ENCODE results near the gene COL25A1.
"Not testable (repeated sequence)": the region's sequence is repeated elsewhere in the genome, so short reads cannot be mapped to it uniquely, and the experiment has no call there.

- TF ChIP-seq POLR2A, CTCF, POLR2AphosphoS5, EP300 (IDR thresholded peaks at IDR 0.05): not testable (repeated sequence)
Observed at GRCh38 chr4:108933925-108934324, 368.5 kb downstream of the COL25A1 start.

Data from upper lobe of left lung (tissue), 4 donors.